Small intestine (tissue), 7 donors: ENCODE measurements around the gene CPT1C. TPM values are rescaled to one million over a fixed set of nuclear protein-coding genes. Genes with fewer than 3 reads are reported as not detected.

Experiments
- DNase-seq, 2 donors: peaks; one replicate each; pipeline versions ENCODE4 v3.0.0 to v3.0.0-alpha.2; 2013
- FAIRE-seq: peaks from 2 replicates; lab custom pipeline; 2012; peaks lifted over from hg19 to GRCh38; lab: Jason Lieb, UNC
- H3K27ac ChIP-seq, 3 donors: one replicate each; pipeline ENCODE4 v1.5.1; 2013; ENCODE audit warnings: low read length in 2 of 3, mild to moderate bottlenecking in 2 of 3, control low read depth in 1 of 3, inconsistent platforms in 1 of 3, low read depth in 1 of 3, moderate library complexity in 1 of 3
- H3K27me3 ChIP-seq, 3 donors: one replicate each; pipeline ENCODE4 v1.6.1; 2013; ENCODE audit warnings: low read length in 3 of 3, inconsistent platforms in 1 of 3; ENCODE audit not compliant: control insufficient read depth in 3 of 3, insufficient read depth in 3 of 3
- H3K36me3 ChIP-seq, 3 donors: one replicate each; pipeline ENCODE4 v1.6.1; 2013; ENCODE audit warnings: low read length in 3 of 3, inconsistent platforms in 1 of 3, low read depth in 1 of 3, mild to moderate bottlenecking in 1 of 3, moderate library complexity in 1 of 3; ENCODE audit not compliant: control insufficient read depth in 3 of 3, insufficient read depth in 2 of 3
- H3K4me1 ChIP-seq, 3 donors: one replicate each; pipeline ENCODE4 v1.6.1; 2013; ENCODE audit warnings: low read length in 2 of 3, inconsistent platforms in 1 of 3, low read depth in 1 of 3, mild to moderate bottlenecking in 1 of 3, moderate library complexity in 1 of 3; ENCODE audit not compliant: control insufficient read depth in 3 of 3, insufficient read depth in 2 of 3
- H3K4me3 ChIP-seq, 3 donors: one replicate each; pipeline ENCODE4 v1.5.1; 2013; ENCODE audit warnings: low read length in 3 of 3, control low read depth in 1 of 3, inconsistent platforms in 1 of 3, low read depth in 1 of 3, mild to moderate bottlenecking in 1 of 3, moderate library complexity in 1 of 3
- H3K9me3 ChIP-seq, 2 donors: one replicate each; pipeline ENCODE4 v1.6.1; 2013; ENCODE audit warnings: low read depth in 1 of 2, low read length in 1 of 2; ENCODE audit not compliant: control insufficient read depth in 2 of 2, insufficient read depth in 1 of 2
- WGBS, 3 donors: extraction: QIAGEN DNeasy Blood & Tissue Kit; methylation state at CpG; one replicate each; pipeline ENCODE4 v1.1.7; 2013; 5-methylcytosine and 5-hydroxymethylcytosine counted together
- polyA plus RNA-seq, 4 donors: library from polyadenylated mRNA; stranded (reverse) in 3 of 4; unstranded in 1 of 4; fragments of 200-250 nt in 3 of 4; fragments of 120-200 nt in 1 of 4; gene quantifications; one replicate each; pipeline versions ENCODE4 v1.2.1 to v1.2.3, GENCODE V29; 2013
- donor health status: healthy with polysubstance abuse.
- donor health status: control.
- donor health status: control.
- donor health status: Bipolar disorder and iron deficiency.
- donor health status: healthy.

CPT1C gene
- polyA plus RNA-seq, 4 donors = 1.9 to 4.5 TPM; not detected in 2

GRCh38 chr19:49657493-49658138, 33.3 kb upstream of the CPT1C start:
- Histone ChIP-seq H3K4me1 (no peaks in the 10 kb centered on the region), H3K27ac (no peak overlapping the region), H3K36me3 (peaks cover 21 to 99% (median 33%) of the 10 kb centered on the region in 3 donors), H3K9me3 (no peaks in the 10 kb centered on the region), H3K27me3 (no peaks in the 10 kb centered on the region), H3K4me3 (no peak overlapping the region)
- no peak for DNase-seq
- 87 to 92% (median 90%) methylated on average over 22 of the region's 22 CpGs for WGBS, 3 donors
- FAIRE-seq = no peak

DNA sequence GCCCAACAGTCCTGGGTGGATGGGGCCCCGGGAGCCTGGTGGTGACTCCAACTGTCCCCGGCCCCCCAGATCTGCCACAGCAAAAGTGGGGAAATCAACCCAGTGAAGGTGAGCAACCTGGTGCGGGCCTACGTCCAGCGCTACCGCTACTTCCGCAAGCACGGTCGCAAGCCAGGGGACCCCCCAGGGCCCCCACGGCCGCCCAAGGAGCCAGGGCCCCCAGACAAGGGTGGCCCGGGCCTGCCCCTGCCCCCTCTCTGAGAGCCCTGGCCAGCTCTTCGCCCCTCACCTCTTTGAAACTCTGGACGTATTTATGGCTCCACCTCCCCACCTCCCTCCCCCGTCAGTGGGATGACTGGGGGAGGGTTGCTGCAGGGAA, 32.8 kb upstream of the CPT1C start:
- Histone ChIP-seq H3K4me3 (no peak overlapping the region), H3K9me3 (no peaks in the 10 kb centered on the region), H3K27ac (no peak overlapping the region), H3K36me3 (peaks cover 17 to 99% (median 32%) of the 10 kb centered on the region in 3 donors), H3K4me1 (no peaks in the 10 kb centered on the region), H3K27me3 (no peaks in the 10 kb centered on the region)
- no peak for FAIRE-seq
- no peak for DNase-seq
- 87 to 91% (median 89%) methylated on average over 3 to 15 of the region's 15 CpGs for WGBS, 3 donors

GRCh38 chr19:49658566-49659442, 32.1 kb upstream of the CPT1C start:
- WGBS, 3 donors = 93 to 94% (median 94%) methylated on average over 12 of the region's 12 CpGs
- no peak for DNase-seq
- peaks cover 17 to 96% (median 31%) of the 10 kb centered on the region in 3 donors for H3K36me3 ChIP-seq

GRCh38 chr19:49660338-49660961, 30.5 kb upstream of the CPT1C start:
- FAIRE-seq = no peak
- Histone ChIP-seq H3K9me3 (no peaks in the 10 kb centered on the region), H3K4me1 (peaks cover 0 to 6% (median 3%) of the 10 kb centered on the region in 3 donors), H3K4me3 (no peak overlapping the region), H3K36me3 (peaks cover 13 to 79% (median 26%) of the 10 kb centered on the region in 3 donors), H3K27ac (no peak overlapping the region), H3K27me3 (no peaks in the 10 kb centered on the region)
- 86 to 94% (median 91%) methylated on average over 15 of the region's 15 CpGs for WGBS, 3 donors
- no peak for DNase-seq

More at GRCh38 chr19:49658566-49659442, 32.1 kb upstream of the CPT1C start:
- FAIRE-seq = no peak
- Histone ChIP-seq H3K4me3 (no peak overlapping the region), H3K27me3 (no peaks in the 10 kb centered on the region), H3K9me3 (no peaks in the 10 kb centered on the region), H3K27ac (no peak overlapping the region), H3K4me1 (peaks cover 0 to 3% (median under 1%) of the 10 kb centered on the region in 3 donors)

DNA sequence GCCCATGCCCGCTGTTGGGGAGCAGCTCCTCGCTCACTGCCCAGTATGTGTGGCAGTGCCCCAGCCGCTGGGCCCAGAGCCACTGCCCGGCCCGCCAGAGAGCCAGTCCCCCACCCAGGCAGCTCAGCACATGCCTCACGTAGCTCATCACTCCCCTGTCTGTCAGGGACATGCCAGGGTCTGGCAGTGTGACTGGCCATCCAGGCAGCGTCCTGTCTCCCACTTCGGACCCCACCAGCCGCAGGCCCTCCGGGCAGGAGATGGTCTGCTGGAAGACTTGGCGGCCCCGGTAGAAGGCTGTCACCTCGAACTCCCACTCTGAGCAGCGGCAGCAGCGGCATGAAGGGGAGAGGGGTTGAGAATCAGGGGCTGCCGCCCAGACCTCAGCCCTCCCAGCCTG, 28.9 kb upstream of the CPT1C start:
- peaks cover 13 to 64% (median 24%) of the 10 kb centered on the region in 3 donors for H3K36me3 ChIP-seq
- no peak for DNase-seq

DNA sequence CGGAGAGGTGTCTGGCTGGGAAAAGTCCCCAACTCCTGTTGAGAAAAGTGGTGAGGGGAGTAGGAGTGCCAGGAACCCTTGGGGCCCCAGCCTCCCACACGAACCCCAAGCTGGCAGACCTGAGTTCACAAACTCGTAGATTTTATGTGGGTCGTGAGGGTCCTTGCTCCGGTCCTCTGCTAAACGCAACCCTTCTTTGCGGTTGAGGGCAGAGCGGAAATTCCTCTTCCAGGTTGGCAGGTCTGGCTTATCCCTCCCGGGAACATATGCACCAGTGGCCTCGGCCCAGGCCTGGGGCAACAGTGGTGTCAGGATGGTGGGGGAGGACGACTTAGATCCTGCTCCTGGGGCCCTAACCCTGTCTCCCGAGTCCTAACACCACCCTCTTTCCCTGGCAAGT, 27.7 kb upstream of the CPT1C start:
- Histone ChIP-seq H3K27me3 (no peaks in the 10 kb centered on the region), H3K9me3 (no peaks in the 10 kb centered on the region), H3K4me3 (peak overlapping the region in 1 of 3 donors; percentile 6), H3K36me3 (peaks cover 12 to 52% (median 15%) of the 10 kb centered on the region in 3 donors), H3K27ac (peak overlapping the region in 2 of 3 donors; percentile 30 to 72), H3K4me1 (peaks cover 4 to 15% (median 7%) of the 10 kb centered on the region in 3 donors)
- FAIRE-seq = no peak
- WGBS, 3 donors = 69 to 82% (median 73%) methylated on average over 11 to 12 of the region's 12 CpGs
- DNase-seq = no peak

More for the DNA sequence above, 28.9 kb upstream of the CPT1C start:
- no peaks in the 10 kb centered on the region for H3K27me3 ChIP-seq
- H3K4me3 ChIP-seq = no peak overlapping the region
- WGBS, 3 donors = 94 to 96% (median 94%) methylated on average over 16 of the region's 16 CpGs
- no peak overlapping the region for H3K27ac ChIP-seq
- H3K9me3 ChIP-seq = no peaks in the 10 kb centered on the region
- H3K4me1 ChIP-seq = peaks cover 4 to 14% (median 7%) of the 10 kb centered on the region in 3 donors
- FAIRE-seq = no peak

- no peak for FAIRE-seq
- no peaks in the 10 kb centered on the region for H3K9me3 ChIP-seq
- peak overlapping the region; percentile 64 to 79 (median 69) for H3K4me3 ChIP-seq
- WGBS, 3 donors = 0 to 1% (median 1%) methylated on average over 53 of the region's 53 CpGs
- H3K27ac ChIP-seq = peak overlapping the region; percentile 70 to 88 (median 85)
- H3K36me3 ChIP-seq = peaks cover 5 to 50% (median 12%) of the 10 kb centered on the region in 3 donors
- H3K4me1 ChIP-seq = peaks cover 4 to 15% (median 7%) of the 10 kb centered on the region in 3 donors
- no peaks in the 10 kb centered on the region for H3K27me3 ChIP-seq
- DNase-seq = peak; percentile 91 to 94
Observed at GRCh38 chr19:49664171-49665035, 26.5 kb upstream of the CPT1C start.
